Colonic mucosa (tissue), 4 donors: ENCODE measurements around the gene KMT2E. TPM values are rescaled to one million over a fixed set of nuclear protein-coding genes. Genes with fewer than 3 reads are reported as not detected.

Experiments used
- DNase-seq: peaks from one replicate; pipeline ENCODE4 v3.0.0-alpha.2; 2020
- H3K27ac ChIP-seq: fragments of 200-600 bp; one replicate; pipeline ENCODE4 v1.8.0; 2021
- H3K27me3 ChIP-seq: fragments of 200-600 bp; one replicate; pipeline ENCODE4 v1.8.0; 2021
- H3K36me3 ChIP-seq: fragments of 200-600 bp; one replicate; pipeline ENCODE4 v1.8.0; 2021
- H3K4me1 ChIP-seq: fragments of 200-600 bp; one replicate; pipeline ENCODE4 v1.8.0; 2021; ENCODE audit warnings: mild to moderate bottlenecking
- H3K4me3 ChIP-seq: fragments of 200-600 bp; one replicate; pipeline ENCODE4 v1.8.0; 2021
- H3K9ac ChIP-seq, 2 donors: one replicate each; pipeline ENCODE4 v1.7.0; 2013; ENCODE audit warnings: control low read depth in 2 of 2, low read depth in 2 of 2, low read length in 2 of 2
- H3K9me3 ChIP-seq: fragments of 200-600 bp; one replicate; pipeline ENCODE4 v1.8.0; 2021
- intact Hi-C: fragments of 100-400 bp; cut with DNase I; formaldehyde crosslinking; loops from one replicate; pipeline ENCODE4 v1.14.1; 2022
- total RNA-seq, 2 donors: library from RNA; stranded (reverse); fragmentation: NEBNext Ultra II Directional in 1 of 2; extraction: Animal tissue kit (Norgen Biotek cat#: 25700) in 1 of 2; gene quantifications; one replicate each; pipeline ENCODE4 v1.2.1, GENCODE V29; 2021
- TF ChIP-seq, protein P1 (sequence below): fragments of 200-600 bp; IDR thresholded peaks from one replicate; pipeline ENCODE4 v1.8.0; 2022; ENCODE audit warnings: antibody characterized with exemption, mild to moderate bottlenecking
- donor health status: healthy.
- donor health status: DM: no; HTN: no; CAD: no.
- donor health status: DM: no; HTN: no; CAD: no.

KMT2E gene
- total RNA-seq, 2 donors from 2014 or later: 78.6 to 116 TPM

DNA sequence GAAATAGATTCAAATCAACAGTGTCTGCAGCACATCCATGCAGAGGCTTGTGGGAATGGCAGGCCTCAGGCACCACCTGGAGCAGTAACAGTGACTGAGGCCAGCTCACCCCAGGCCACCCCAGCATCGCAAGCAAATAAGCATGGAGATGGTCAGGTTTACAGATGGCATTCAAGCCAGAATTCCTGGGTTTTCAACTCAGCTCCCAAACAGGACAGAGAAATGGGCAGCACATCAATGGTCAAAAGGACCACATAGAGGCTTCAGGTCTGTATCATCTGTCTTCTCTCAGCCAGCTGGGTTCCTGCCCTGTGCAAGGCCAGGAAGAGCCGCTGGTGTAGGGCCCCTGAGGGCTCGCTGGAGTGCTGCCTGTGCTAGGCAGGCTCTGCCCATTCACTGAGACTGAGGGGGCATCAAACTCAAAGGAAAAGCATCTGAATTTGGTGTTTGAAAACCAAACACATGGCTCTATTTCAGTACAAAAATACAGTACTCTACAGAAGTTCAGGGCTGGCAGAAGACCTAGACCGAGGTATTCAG is 112.5 kb downstream of the KMT2E start:
- H3K9ac ChIP-seq: no peak overlapping the region
- H3K36me3 ChIP-seq: no peaks in the 10 kb centered on the region
- no peak for DNase-seq
- intact Hi-C loops: no loop called here
- no peaks in the 10 kb centered on the region for H3K27me3 ChIP-seq
- H3K4me3 ChIP-seq: no peak overlapping the region
- no peak overlapping the region for H3K27ac ChIP-seq
- TF ChIP-seq, protein P1, sequence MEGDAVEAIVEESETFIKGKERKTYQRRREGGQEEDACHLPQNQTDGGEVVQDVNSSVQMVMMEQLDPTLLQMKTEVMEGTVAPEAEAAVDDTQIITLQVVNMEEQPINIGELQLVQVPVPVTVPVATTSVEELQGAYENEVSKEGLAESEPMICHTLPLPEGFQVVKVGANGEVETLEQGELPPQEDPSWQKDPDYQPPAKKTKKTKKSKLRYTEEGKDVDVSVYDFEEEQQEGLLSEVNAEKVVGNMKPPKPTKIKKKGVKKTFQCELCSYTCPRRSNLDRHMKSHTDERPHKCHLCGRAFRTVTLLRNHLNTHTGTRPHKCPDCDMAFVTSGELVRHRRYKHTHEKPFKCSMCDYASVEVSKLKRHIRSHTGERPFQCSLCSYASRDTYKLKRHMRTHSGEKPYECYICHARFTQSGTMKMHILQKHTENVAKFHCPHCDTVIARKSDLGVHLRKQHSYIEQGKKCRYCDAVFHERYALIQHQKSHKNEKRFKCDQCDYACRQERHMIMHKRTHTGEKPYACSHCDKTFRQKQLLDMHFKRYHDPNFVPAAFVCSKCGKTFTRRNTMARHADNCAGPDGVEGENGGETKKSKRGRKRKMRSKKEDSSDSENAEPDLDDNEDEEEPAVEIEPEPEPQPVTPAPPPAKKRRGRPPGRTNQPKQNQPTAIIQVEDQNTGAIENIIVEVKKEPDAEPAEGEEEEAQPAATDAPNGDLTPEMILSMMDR: no peak
- H3K9me3 ChIP-seq: no peaks in the 10 kb centered on the region
- H3K4me1 ChIP-seq: no peaks in the 10 kb centered on the region

DNA sequence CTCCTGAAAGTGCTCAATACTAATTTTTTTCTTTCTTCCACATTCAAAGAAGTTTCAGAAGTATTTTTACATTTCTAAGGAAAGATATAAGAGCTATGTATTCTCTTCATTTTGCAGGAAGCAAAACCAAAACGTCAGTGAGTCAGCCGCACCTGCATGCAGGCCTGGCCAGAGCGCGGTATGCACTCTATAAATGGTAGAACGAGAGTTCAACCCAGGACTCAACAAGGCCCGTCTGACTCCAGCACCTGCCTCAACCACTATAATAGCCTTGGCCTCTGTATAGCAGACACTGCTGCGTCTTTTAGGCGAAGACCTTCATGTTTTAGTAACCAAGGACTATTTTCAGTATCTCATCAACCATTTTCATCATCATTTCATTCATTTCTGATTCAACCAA is 113.2 kb downstream of the KMT2E start:
- intact Hi-C loops: no loop called here
- TF ChIP-seq, protein P1: no peak
- no peak overlapping the region for H3K9ac ChIP-seq
- no peak overlapping the region for H3K4me3 ChIP-seq
- no peaks in the 10 kb centered on the region for H3K4me1 ChIP-seq
- no peak overlapping the region for H3K27ac ChIP-seq
- H3K36me3 ChIP-seq: no peaks in the 10 kb centered on the region
- no peaks in the 10 kb centered on the region for H3K27me3 ChIP-seq
- DNase-seq: no peak
- H3K9me3 ChIP-seq: no peaks in the 10 kb centered on the region

DNA sequence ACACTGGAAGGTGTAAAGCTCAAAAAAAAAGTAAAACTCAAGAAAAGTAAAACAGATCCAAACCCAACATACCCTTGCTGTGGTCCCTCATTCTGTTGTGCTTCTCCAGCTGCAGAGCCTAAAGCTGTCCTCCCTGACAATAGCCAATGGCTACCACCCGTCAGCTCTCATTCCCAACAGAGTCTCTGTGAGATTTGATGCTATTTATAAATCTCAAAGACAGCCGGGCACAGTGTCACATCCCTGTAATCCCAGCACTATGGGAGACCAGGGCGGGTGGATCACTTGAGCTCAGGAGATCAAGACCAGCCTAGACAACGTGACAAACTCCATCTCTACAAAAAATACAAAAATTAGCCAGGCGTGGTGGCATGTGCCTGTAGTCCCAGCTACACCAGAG is 116.0 kb downstream of the KMT2E start:
- no peaks in the 10 kb centered on the region for H3K9me3 ChIP-seq
- intact Hi-C loops: no loop called here
- no peak for DNase-seq
- H3K9ac ChIP-seq: no peak overlapping the region
- H3K4me3 ChIP-seq: no peak overlapping the region
- no peaks in the 10 kb centered on the region for H3K36me3 ChIP-seq
- no peaks in the 10 kb centered on the region for H3K4me1 ChIP-seq
- no peak overlapping the region for H3K27ac ChIP-seq
- TF ChIP-seq, protein P1: no peak
- no peaks in the 10 kb centered on the region for H3K27me3 ChIP-seq

DNA sequence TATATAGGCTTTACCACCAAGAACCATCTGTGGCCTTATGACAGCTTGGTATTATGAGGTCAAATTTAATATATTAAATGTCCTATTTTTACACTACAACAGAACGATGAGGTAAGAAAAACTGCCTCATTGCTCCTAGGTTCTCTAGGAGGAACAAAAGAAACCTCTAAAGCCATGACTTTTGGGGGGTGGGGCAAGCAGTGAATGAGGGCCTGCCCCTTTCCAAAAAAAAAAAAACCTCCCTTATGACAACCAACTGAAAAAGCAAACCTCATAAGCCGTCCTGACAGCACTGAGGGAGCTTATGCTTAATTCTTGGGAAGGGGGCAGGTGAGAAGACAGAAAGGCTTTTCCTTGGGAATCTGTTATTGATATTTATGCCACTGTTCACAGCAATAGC is 116.6 kb downstream of the KMT2E start:
- no peaks in the 10 kb centered on the region for H3K27me3 ChIP-seq
- TF ChIP-seq, protein P1: no peak
- no peaks in the 10 kb centered on the region for H3K4me1 ChIP-seq
- no peak overlapping the region for H3K9ac ChIP-seq
- no peaks in the 10 kb centered on the region for H3K36me3 ChIP-seq
- intact Hi-C loops: no loop called here
- H3K4me3 ChIP-seq: no peak overlapping the region
- H3K27ac ChIP-seq: no peak overlapping the region
- DNase-seq: no peak
- no peaks in the 10 kb centered on the region for H3K9me3 ChIP-seq

DNA sequence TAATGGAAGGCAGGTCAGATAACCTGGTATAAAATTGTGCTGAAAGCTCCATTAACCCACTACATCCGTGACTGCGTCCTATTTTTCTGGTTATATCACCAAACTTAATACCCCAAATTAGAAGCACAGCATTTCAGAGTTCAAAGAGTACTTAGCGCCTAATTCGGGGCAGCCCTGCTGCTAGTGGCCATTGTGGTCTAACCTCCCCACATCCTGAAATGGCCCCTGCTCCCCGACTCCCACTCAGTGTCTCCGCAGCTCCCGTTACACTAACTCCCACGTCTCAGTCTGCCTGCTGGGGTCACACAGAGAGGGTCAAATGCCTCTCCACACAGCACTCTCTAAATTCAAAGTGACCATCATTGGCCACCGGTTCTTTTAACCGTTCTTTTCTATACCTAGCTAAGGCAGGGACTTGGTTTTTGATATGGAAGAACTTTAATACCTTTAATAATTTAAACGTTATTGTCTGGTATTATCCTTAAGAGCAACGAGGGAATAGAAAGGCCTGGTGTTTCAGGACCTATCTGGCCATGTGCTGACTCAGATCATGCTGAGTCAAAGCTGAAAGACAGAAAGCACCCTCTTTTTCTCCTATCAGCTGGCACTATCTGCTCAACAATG is 117.1 kb downstream of the KMT2E start:
- H3K27ac ChIP-seq: no peak overlapping the region

More for the DNA sequence above, 117.1 kb downstream of the KMT2E start:
- H3K9me3 ChIP-seq: no peaks in the 10 kb centered on the region
- DNase-seq: no peak
- intact Hi-C loops: no loop called here
- no peak overlapping the region for H3K9ac ChIP-seq
- TF ChIP-seq, protein P1: no peak
- no peaks in the 10 kb centered on the region for H3K36me3 ChIP-seq
- H3K4me3 ChIP-seq: no peak overlapping the region
- no peaks in the 10 kb centered on the region for H3K27me3 ChIP-seq
- H3K4me1 ChIP-seq: no peaks in the 10 kb centered on the region
